WI38 (cell line): Measurements from ENCODE around the gene PTH2R.

Experiments used
- H3K4me3 ChIP-seq: 2 replicates; pipeline ENCODE4 v1.5.1; 2011; ENCODE audit warnings: low read depth, mild to moderate bottlenecking, control low read depth, low read length
- TF ChIP-seq, protein P1 (sequence below): IDR thresholded peaks from 2 replicates; pipeline ENCODE4 v1.5.1; 2012; ENCODE audit warnings: low read depth, mild to moderate bottlenecking, control low read depth, low read length

The PTH2R gene

DNA sequence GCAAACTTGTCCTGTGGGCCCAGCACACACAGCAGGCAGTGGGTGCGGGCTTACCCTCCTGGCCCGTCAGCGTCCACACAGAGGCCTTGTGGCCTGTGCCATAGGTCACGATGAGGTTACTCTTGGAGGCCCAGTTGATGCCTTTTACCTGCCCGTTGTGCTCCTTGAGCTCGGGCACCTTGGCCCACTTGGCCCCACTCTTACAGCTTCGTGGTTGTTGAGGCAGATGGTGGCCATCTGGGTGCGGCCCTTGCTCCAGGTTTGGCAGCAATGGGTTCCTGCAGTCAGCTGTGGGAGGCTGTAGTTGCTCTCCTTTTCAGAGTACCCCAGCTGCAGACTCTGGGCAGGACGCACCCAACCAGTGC is 45.5 kb upstream of the PTH2R start:
- TF ChIP-seq, protein P1, sequence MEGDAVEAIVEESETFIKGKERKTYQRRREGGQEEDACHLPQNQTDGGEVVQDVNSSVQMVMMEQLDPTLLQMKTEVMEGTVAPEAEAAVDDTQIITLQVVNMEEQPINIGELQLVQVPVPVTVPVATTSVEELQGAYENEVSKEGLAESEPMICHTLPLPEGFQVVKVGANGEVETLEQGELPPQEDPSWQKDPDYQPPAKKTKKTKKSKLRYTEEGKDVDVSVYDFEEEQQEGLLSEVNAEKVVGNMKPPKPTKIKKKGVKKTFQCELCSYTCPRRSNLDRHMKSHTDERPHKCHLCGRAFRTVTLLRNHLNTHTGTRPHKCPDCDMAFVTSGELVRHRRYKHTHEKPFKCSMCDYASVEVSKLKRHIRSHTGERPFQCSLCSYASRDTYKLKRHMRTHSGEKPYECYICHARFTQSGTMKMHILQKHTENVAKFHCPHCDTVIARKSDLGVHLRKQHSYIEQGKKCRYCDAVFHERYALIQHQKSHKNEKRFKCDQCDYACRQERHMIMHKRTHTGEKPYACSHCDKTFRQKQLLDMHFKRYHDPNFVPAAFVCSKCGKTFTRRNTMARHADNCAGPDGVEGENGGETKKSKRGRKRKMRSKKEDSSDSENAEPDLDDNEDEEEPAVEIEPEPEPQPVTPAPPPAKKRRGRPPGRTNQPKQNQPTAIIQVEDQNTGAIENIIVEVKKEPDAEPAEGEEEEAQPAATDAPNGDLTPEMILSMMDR: no peak
- no peak overlapping the region for H3K4me3 ChIP-seq

DNA sequence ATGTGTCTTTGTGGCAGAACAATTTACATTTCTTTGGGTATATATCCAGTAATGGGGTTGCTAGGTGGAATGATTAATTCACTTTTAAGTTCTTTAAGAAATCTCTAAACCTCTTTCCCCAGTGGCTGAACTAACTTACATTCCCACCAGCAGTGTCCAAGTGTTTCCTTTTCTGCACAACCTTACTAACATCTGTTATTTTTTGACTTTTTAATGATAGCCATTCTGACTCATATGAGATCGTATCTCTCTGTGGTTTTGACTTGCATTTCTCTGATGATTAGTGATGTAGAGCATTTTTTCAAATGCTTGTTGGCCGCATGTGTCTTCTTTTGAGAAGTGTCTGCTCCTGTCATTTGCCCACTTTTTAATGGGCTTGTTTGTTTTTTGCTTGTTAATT is 43.1 kb upstream of the PTH2R start:
- H3K4me3 ChIP-seq: no peak overlapping the region
- TF ChIP-seq, protein P1: no peak

DNA sequence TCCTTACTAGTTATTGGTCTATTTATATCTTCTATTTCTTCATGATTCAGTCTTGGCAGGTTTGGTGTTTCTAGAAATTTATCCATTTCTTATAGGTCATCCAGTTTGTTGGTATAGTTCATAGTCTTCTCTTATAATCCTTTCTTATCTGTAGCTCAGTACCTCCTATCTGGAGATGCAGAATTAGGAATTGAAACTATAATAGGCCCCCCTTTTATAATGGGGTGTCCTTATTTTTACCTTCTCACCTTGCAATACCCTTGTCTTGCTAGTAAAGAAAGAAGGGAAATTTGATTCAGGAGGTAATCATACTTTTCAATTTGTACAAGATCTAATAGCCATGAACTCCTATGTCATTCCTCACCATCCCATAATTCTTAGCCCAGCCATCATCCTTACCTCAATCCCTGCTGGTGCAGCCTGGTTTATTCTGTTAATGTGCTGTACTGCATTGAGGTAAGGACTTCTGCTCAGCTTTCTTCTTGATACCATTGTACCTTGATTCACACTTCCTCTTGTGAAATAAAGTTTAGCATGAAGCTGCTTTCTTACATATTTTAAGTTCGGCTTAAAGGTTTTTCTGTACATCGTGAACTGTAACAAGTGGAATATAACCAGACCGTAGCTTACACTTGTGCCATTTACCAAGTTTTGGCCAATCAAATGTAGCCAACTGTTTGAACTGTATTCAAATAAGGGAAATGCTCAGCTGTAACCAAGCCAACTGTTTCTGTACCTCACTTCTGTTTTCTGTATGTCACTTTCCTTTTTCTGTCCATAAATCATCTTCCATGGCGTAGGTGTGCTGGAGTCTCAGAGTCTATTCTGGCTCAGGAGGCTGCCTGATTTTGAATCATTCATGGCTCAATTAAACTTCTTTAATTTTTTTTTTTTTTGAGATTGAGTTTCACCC is 40.1 kb upstream of the PTH2R start:
- H3K4me3 ChIP-seq: no peak overlapping the region
- TF ChIP-seq, protein P1: no peak

DNA sequence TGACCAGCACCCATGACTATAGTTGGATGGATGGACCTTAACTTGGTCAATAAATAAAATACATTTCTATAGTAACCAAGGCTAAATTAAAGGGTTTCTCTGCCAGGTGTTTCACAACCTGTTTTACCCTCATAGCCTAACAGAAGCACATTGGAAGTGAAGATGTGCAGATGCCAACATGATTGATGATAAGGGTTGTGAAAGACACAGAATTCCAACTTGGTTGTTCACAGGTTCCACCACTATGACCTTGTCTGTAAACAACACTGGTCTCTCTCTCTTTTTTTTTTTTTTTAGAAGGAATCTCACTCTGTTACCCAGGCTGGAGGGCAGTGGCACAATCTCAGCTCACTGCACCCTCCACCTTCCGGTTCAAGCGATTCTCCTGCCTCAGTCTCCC is 37.5 kb upstream of the PTH2R start:
- TF ChIP-seq, protein P1: no peak
- H3K4me3 ChIP-seq: no peak overlapping the region

DNA sequence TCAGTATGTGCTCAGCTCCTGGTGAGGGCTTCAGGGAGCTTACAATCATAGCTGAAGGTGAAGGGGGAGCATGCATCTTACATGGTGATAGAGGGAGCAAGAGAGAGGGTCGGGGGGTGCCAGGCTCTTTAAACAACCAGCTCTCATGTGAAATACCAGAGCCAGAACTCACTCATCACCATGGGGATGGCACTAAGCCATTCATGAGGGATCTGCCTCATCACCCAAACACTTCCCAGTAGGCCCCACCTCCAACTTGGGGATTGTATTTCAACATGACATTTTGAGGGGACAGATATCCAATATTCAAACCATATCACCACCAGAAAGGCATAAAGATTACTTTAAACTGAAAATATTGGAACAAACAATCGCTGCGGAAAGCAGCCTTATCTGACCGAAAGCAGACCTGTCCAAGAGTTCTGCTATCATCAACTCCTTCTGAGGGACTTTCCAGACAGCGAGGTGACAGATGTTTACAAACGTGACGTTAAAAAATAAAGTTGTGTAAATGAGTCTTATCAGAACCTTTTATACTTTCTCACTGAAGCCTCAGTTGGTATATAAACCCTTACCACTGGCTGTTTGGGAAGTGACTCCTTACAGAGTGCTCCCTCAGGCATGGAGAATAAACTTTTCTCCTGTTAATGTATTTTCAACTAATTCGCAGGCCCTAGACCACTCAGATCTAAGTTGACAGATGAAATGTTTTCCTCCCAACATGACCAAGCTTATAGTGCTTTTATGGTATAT is 35.5 kb upstream of the PTH2R start:
- TF ChIP-seq, protein P1: no peak
- H3K4me3 ChIP-seq: no peak overlapping the region

DNA sequence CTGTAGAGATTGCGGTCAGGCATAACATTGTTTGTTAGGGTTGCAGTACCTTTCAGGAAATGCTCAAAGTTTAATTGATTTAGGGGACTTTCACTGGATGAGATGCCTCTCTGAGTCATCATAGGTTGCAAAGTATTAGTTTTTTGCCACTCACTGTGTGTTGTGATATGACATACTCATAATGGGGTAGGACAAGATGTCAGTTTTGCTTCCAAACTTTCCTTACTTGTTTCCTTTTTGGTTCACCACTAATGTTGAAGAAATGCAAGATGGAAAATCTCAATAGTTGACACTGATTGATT is 35.0 kb upstream of the PTH2R start:
- no peak overlapping the region for H3K4me3 ChIP-seq
- TF ChIP-seq, protein P1: no peak

DNA sequence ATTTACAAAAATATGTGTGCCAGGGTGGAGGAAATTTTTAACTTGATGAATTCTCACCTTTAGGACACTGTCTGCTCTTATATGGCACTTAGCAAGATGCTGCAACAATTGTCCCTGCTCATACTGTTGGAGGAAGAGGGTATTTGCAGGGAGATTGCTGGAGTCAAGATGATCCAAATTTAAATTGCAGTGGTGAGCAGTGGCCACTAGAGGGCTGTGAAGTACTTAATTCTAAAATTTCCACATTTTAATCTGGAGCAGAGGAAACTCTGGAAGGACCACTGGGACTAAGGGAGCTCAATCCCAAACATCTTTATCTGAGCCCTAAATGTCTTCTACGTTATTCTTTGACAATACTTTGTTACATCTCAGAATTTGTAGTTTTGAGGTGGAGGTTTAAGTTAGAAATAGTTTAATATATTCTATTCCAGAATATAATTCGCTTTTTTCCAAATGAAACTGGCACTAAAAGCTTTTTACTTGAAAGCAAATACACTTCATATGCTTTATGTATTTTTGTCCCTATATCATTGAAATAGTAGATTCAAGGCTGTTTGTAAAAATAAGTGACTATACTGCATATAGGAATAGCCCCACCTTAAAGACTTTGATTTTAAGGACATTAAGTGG is 33.0 kb upstream of the PTH2R start:
- TF ChIP-seq, protein P1: peak; percentile 82
- no peak overlapping the region for H3K4me3 ChIP-seq
